H4 (cell line): Measurements from ENCODE around the gene COL27A1. TPM values are rescaled to one million over a fixed set of nuclear protein-coding genes. Genes with fewer than 3 reads are reported as not detected.
A peak's percentile ranks its signal among the peaks of the same experiment; 100 is the strongest.

ENCODE experiments used
- DNase-seq: peaks from one replicate; pipeline ENCODE4 v3.0.0-alpha.2; 2015; ENCODE audit warnings: low spot score
- total RNA-seq: library from RNA; depleted of rRNA; stranded (reverse); fragments of >200 nt; shearing (Covaris generic); gene quantifications from 2 replicates; pipeline ENCODE4 v1.2.3, GENCODE V29; 2014

Gene COL27A1
- total RNA-seq, 1 experiment from 2014 or later: 2.4 TPM

DNA sequence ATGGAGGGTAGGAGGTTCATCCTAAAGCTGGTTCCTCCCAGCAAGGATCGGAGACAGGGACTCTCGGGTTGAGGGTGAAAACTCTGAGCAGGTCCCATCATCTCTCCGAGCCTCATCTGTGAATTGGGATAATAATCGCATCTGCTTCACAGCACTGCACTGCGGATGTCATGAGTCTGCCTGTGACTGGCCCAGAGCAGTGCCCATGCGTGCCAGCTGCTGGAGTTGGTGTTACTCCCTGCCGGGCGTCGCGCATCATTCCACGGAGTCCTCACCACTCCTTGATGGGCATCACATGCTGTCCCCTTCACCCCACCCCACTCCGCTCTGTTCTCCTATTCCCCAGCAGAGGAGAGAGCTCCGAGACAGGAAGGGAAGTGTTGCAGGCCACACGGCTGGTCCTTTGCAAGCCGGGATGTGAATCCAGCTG, 132.4 kb downstream of the COL27A1 start:
- DNase-seq: no peak

DNA sequence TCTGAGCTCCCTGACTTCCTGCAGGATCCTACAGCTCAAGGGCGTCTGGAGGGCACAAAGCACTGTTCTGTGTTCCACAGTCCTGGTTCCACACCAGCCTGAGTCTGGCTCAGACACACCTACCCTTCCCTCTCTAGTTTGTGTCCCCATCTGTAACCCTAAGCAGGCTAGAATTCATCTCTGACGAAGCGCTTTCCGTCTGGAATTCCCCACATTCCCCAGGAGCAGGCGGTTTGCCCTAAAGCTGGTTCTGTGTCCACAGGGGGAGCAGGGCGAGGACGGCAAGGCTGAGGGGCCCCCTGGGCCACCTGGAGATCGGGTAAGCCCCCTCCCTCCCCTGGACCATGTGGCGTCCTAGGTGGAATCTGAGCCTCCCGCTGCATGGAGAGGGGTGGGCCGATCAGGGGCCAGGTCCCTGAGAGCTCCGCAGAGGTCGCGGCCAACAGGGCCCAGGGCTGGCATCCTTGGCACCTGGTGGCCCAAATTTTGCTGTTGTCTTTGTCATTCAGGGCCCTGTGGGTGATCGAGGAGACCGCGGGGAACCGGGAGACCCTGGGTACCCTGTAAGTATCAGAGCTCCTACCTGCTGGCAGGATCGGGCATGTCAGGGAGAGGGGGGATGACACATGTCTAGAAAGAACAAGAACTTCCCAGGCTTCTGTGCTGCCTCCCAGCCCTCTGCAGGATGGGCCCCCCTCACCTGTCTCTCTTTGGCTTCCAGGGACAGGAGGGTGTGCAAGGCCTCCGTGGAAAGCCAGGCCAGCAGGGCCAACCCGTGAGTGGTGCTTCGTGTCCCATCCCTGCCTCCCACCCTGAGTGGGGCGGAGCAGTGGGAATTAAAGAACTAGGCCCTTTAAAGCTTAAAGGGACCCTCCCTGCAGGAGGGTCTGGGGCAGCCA, 133.1 kb downstream of the COL27A1 start:
- DNase-seq: peak; percentile 31

DNA sequence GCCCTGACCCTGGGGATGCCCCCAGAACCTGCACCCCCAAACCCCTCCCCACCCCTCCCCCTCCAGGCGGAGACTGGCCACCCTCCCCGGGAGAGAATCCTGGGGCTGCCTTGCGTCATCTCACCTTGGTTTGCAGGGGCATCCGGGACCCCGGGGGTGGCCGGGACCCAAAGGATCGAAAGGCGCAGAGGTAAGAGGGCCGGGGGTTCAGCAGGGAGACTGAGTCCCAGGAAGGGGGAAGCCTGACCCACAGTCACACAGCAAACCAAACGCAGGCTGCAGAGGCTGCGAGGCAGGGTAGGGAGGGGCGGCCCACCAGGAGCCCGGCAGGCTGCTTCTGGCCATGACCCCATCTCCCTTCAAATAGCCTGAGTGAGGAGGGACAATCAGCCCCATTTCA, 133.8 kb downstream of the COL27A1 start:
- DNase-seq: no peak

DNA sequence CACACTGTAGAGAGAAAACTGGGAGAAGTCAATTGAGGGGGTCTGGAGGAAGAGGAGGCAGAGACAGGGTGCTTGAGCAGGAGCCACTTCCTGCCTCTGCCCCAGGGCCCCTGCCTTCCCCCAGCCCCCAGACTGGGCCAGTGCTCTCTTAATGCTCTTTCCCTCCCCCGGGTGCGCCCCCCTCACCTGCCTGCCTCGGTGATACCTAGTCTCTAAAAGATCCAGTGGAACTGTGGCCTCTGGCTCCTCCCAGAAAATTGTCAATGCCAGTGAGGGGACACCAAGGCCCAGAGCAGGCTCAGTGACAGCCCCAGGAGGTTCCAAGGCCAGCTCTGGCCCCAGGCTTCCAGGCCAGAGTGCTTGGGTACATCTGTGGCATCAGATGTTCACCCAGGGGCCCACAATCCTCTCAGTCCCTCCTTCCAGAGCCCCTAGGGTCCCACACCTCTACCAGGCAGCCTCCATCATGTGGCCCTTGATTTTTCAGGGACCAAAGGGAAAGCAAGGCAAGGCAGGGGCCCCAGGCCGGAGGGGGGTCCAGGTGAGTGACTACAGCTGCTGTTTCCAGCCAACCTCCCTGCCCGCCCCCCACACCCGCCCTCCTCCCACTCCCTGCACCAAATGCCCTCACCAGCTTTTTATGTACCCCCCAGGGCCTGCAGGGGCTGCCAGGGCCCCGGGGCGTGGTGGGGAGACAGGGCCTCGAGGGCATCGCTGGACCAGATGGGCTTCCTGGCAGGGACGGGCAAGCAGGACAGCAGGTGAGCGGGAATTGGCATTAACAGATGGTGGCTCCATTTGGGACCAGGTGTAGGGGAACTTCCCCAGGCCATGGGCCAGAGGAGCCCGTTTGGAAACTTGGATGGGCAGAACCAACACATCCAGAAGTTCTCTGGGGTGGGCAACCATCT, 134.5 kb downstream of the COL27A1 start:
- no peak for DNase-seq

DNA sequence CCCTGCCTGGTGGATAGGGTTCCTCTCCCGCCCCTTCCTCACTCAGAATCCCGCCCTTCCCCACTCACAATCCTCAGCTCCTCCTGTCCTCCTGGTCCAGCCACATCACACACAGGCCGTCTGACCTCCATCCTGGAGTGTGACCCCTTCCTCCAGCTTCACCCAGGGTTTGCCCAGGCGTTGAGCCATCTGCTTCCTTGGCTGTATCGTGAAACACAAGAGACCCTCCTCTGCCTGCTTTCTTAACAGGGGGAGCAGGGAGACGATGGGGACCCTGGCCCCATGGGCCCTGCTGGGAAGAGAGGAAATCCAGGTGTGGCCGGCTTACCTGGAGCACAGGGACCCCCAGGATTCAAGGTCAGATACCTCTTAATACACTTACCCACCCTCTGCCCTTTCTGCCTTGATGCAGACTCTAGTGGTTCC, 135.2 kb downstream of the COL27A1 start:
- DNase-seq: no peak

DNA sequence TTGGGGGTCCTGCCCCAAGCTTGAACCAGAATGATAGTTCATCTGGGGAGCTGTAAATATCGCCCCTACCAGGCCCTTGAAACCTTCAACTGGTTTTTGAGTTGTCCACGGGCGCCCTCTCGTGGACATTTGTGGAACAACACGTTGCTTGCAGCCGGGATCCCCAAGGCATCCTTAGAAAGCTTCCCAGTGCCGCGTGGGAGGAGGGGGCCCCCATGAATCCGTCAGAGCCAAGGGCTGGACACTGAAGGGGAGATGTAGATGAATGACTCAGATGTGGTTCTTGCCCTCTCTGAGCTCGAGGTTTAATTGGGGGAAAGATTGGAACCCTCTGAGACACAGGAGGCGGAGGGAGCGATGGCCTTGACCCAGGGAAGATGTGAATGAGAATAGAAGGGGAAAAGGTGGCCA, 135.7 kb downstream of the COL27A1 start:
- DNase-seq: peak; percentile 39

DNA sequence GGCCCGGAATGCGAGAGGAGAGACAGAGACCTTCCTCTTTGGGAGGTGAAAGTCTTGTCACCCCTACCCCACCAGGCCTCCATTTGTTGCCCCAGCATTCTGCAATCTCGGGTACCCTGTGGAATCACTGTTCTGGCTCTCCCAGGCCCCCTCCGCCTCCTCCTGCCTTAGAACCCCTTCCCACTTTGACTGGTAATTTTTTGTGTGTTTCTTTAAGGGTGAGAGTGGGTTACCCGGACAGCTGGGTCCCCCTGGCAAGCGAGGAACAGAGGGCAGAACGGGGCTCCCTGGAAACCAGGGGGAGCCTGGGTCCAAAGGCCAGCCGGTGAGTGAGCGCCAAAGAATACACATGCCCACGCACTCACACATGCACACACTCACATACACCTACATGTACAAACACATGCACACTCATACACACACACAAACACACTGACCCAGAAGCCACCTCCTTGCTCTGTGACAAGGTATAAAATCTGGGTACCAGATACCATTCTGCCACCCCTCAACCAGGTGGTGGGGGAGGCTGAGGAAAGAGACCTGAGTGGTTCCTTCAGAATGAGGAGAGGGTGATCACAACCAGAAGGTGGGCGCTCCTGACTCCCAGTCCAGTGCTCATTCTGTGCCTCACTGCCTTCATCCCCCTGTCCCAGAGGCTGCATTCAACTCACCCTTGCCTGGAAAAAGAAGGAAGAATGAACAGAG, 136.7 kb downstream of the COL27A1 start:
- no peak for DNase-seq

DNA sequence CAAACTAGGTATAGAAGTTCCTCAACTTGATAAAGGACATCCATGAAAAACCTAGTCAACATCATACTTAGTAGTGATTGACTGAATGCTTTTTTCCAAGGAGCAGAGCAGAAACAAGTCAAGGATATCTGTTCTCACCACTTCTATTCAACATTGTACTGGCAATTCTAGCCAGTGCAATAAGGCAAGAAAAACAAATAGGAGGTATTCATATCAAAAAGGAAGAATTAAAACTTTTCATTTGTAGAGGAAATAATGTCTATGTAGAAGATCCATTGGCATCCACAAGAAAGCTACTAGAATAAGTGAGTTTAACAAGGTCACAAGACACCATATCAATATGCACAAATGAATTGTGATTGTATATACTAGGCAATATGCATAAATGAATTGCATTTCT, 139.3 kb downstream of the COL27A1 start:
- DNase-seq: no peak

DNA sequence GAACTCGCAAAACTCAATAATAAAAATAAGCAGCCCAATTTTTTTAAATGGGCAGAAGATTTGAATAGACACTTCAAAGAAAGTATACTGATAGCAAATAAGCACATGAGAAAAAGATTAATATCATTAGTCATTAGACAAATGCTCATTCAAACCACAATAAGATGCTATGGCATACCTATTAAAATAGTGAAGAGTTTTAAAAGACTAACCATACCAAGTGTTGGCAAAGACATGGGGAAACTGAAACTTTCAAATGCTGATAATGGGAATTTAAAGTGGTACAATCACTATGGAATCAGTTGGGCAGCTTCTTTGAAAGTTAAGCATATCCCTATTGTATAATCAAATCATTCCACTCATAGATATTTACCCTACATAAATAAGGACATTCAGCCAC, 141.0 kb downstream of the COL27A1 start:
- no peak for DNase-seq

DNA sequence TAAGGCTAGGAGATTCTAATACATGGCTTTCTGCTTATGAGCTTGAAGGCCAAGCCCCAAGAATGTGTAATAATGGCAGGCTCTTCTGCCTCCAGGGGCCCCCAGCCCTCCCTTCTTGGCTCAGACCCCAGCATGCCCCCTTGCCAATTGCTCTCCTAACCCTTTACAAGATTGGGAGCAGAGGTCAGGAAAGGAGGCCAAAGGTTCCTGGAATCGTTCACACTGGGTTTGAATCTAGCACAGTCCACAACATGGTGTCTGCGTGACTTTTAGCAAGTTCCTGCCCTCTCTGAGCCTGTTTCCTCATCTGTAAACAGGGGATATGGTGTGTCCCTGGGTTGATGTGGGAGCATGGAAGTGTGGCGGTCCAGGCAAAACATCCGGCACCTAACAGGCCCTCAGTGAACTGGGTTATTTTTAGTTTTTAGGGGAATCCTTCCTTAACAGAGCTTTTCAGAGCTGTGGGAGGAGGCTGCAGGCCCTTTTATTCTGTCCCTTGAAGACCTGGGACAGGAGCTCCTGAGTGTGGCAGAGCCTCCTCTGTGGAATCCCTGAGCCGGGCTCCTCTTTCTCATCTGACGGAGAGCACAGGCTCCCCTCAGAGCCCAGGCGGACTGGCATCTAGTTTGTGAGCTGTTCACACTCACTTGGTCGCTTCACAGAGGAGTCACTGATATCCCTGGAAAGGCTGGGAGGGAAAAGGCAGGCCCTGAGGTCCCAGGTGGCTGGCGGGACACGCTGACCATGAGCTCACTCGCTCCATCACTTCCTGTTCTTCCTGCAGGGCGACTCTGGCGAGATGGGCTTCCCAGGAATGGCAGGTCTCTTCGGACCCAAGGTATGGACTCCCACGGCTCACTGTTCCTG, 144.2 kb downstream of the COL27A1 start:
- no peak for DNase-seq

DNA sequence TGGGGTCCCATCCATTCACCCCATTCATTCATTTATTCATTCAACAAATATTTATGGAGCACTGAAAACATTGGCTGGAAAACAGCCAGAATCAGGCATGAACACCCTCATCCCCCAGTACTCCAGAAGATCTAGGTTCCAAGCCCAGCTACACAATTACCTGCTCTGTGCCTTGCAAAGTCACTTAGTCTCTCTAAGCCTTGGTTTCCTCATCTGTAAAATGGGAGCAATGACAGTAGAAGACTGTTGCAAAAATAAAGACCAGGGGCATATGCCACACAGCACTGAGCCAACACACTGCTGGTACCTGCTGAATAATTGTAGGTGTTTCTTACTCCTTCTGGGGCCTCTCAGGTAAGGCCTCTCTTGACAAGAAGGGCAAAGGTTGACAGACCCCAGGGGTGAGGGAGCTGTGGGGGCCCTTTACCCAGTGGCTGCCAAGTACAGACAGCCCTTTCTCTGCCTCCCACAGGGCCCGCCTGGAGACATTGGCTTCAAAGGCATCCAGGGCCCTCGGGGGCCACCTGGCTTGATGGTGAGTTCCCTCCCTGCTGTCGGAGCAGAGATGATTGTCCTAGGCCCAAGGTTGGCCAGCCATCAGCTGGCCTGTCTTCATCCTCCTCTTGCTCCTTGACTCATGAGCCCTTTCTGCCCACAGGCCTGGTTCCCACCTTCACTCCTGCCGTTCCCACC, 145.0 kb downstream of the COL27A1 start:
- DNase-seq: no peak

DNA sequence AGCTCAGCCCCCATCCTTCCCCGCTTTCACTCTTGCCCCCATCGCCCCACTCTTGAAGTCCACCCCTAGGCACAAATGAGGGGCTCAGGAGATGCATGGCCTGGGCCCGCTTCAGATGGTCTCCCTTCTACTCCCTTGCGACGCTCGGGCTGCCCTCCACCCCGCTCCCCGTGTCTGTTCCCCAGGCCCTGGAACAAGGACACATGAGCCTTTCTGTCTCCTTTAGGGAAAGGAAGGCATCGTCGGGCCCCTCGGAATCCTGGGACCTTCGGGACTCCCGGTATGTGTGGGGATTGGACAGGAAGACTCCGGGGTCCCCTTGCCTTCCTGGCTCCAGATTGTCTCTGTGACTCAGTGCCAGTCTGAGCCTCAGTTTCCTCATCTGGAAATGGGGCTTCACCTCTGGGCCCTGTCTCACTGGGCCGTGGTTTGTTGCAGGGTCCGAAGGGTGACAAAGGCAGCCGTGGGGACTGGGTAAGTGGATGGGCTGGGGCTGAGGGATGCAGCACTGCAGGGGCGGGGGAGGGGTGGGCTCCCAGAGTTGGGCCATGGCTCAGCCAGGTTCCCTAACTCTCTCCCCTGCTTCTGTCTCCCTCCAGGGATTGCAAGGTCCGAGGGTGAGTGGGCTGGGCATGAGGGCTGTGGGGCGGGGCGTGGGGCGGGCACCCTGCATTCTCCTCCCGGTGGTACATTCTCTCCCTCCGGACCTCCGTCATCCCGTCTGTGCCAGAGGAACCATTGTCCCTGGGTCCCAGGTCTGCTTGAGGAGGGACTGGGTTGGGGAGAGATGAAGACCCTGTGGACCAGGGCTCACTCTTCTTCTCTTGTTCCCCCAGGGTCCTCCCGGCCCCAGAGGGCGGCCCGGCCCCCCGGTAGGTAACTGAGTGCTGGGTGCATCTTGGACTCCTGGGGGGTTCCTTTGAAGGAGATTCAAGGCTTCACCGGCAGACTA, 145.8 kb downstream of the COL27A1 start:
- no peak for DNase-seq

DNA sequence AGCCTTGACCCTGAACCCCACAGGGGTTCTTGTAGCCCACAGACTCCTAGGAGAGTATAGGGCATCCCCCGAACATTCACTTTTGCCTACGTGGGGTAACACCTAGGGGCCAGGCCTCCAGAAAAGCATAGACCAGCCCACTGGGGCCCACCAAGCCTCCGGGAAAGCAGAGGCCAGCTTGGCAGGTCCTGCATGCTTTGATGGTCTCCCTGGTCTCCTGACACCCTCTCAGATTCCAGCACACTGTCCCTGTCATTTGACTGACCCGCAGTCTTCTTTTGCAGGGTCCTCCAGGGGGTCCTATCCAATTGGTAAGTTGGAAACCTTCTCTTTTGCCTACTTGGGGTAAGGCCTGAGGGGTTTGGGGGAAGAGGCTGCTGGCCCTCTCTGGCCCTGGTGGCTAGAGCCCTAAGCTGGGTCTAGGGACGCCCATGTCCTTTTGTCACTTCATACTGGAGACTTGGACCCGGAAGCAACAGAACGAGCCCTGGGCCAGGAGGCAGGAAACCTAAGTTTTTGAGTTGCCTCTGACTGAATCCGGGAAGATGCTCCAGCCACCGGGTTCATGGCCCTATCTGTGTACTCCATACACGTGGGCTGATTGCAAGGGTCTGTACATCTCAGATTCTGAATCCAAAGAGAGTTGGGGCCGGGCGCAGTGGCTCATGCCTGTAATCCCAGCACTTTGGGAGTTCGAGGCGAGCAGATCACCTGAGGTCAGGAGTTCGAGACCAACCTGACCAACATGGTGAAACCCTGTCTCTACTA, 146.6 kb downstream of the COL27A1 start:
- no peak for DNase-seq

DNA sequence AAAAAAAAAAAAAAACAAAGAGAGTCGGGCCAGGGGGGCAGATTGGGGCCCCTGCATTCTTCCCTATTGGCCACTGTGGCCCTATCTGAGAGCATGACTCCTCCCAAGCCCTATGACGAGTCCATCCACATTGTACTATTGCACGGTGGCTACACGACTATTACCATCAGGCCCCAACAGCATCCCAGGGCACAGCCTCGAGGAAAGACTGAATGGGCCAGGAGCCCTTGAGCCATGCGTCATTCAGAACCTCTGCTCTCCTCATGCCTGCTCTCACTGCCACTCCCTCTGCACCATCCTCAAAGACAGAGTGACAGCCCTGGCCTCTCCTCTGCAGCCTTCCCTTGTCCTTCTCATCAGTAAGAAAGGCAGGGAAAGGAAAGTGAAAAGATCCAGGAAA, 147.4 kb downstream of the COL27A1 start:
- DNase-seq: no peak

DNA sequence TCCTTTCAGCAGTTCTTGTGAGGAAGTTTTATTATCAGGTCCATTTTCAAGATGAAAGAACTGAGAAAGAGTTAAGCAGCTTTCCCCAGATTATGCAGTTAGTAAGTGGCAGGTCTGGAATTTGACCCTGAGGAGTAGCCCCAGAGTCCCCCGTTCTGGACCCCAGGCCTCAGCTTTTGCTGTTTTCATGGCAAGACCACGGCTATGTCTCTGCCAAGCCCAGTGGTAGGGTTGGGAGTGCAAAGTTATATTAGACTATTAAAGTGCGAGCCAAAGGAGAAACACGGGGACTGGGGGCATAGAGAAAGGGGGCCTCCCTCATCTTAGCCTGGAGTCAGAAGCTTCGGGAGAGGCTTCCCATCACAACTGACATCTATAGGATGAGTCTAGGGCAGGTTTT, 148.2 kb downstream of the COL27A1 start:
- no peak for DNase-seq

DNA sequence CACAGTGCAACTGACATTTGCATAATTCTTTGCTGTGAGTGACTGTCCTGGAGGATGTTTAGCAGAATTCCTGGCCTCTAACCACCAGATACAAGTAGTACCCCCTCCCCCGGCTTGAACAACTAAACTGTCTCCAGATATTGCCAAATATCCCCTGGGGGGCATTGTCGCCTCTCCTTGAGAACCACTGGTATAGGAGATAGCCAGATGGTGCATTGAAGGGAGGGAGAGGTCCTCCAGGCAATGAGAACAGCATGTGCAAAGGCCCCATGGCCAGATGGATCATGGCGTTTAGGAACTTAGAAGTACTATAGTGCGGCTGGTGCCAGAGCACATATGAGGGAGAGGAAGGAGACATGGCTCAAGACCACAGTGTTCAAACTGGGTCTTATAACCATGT, 148.6 kb downstream of the COL27A1 start:
- DNase-seq: no peak

DNA sequence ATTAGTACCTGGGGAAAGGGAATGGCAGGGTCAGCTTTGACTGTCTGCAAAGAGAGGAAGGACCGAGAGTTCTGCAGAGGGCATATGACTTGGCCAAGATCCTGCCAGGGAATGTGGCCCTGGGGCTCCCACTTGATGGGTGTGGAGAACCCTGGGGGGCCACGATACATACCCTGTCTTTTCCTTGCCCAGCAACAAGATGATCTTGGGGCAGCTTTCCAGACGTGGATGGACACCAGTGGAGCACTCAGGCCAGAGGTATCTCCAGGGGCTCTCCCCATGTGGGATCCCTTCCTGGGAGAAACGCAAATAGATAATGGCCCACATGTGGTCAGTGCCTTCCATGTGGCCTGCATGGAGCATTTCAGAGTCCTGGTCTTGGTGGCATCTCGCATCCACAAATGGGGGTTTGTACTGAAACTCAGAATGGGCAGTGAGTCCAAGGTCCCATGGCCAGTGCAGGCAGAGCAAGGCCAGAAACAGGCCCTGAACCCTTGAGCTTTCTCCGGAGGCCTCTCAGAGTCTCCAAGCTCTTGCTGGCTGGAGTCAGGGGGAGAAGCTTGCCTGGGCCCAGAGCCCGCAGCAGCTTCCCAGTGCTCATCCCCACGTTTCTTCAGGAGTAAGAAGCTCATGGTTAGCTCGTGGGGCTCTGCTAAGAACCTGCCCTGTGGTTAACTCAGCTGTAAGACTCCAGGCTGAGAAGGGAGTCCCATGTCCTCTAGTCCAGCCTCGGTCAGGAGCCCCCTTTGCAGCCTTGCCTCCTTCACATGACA, 149.3 kb downstream of the COL27A1 start:
- DNase-seq: no peak

DNA sequence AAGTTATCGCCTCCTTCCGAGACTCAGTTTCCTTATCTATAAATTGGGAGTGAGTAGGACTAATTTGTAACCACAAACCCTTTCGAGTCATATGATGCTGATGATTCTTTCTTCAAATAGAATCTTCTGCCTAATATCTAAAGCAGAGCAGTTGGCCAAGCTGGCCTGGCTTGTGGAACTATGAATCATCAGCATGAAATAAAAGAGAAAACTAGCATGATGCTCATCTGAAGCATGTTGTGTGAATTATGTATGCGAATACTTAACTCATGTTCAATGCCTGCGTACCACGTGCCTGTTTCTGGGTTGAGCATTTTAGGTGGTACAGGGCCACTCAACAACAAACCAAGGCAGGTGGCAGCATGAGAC, 152.5 kb downstream of the COL27A1 start:
- no peak for DNase-seq
